HEK293 (cell line): ENCODE data around the gene NOC2L.
A peak's percentile ranks its signal among the peaks of the same experiment; 100 is the strongest.

Experiments
- GLIS1 ChIP-seq: fragments of 450-650 bp; formaldehyde crosslinking; IDR thresholded peaks from 2 replicates; pipeline ENCODE4 v1.5.1; 2016; ENCODE audit warnings: missing biosample characterization, missing genetic modification characterization
- GLIS2 ChIP-seq: fragments of 450-650 bp; formaldehyde crosslinking; IDR thresholded peaks from 2 replicates; pipeline ENCODE4 v1.5.1; 2016; ENCODE audit warnings: missing biosample characterization, missing genetic modification characterization
- KLF1 ChIP-seq: fragments of 450-650 bp; formaldehyde crosslinking; IDR thresholded peaks from 2 replicates; pipeline ENCODE4 v1.5.1; 2016; ENCODE audit warnings: missing biosample characterization, missing genetic modification characterization
- OVOL3 ChIP-seq: fragments of 450-650 bp; formaldehyde crosslinking; IDR thresholded peaks from 2 replicates; pipeline ENCODE4 v1.5.1; 2016; ENCODE audit warnings: missing biosample characterization, missing genetic modification characterization
- SP2 ChIP-seq: fragments of 450-650 bp; formaldehyde crosslinking; IDR thresholded peaks from 2 replicates; pipeline ENCODE4 v1.5.1; 2016; ENCODE audit warnings: missing biosample characterization, missing genetic modification characterization
- TSHZ1 ChIP-seq: fragments of 450-650 bp; formaldehyde crosslinking; IDR thresholded peaks from 2 replicates; pipeline ENCODE4 v1.5.1; 2016; ENCODE audit warnings: missing biosample characterization, missing genetic modification characterization, borderline replicate concordance
- ZBTB6 ChIP-seq: fragments of 450-650 bp; formaldehyde crosslinking; IDR thresholded peaks from 2 replicates; pipeline ENCODE4 v1.5.1; 2017; ENCODE audit warnings: missing biosample characterization, missing genetic modification characterization
- ZFP69B ChIP-seq: fragments of 450-650 bp; formaldehyde crosslinking; IDR thresholded peaks from 2 replicates; pipeline ENCODE4 v1.5.1; 2016; ENCODE audit warnings: missing biosample characterization, missing genetic modification characterization
- ZNF133 ChIP-seq: fragments of 450-650 bp; formaldehyde crosslinking; IDR thresholded peaks from 2 replicates; pipeline ENCODE4 v1.5.1; 2016; ENCODE audit warnings: missing biosample characterization, missing genetic modification characterization
- ZNF146 ChIP-seq: fragments of 450-650 bp; formaldehyde crosslinking; IDR thresholded peaks from 2 replicates; pipeline ENCODE4 v1.5.1; 2016; ENCODE audit warnings: missing biosample characterization, missing genetic modification characterization
- ZNF155 ChIP-seq: fragments of 450-650 bp; formaldehyde crosslinking; IDR thresholded peaks from 2 replicates; pipeline ENCODE4 v1.5.1; 2016; ENCODE audit warnings: missing biosample characterization, missing genetic modification characterization
- ZNF169 ChIP-seq: fragments of 450-650 bp; formaldehyde crosslinking; IDR thresholded peaks from 2 replicates; pipeline ENCODE4 v1.5.1; 2016; ENCODE audit warnings: missing biosample characterization, missing genetic modification characterization
- ZNF174 ChIP-seq: fragments of 450-650 bp; formaldehyde crosslinking; IDR thresholded peaks from 2 replicates; pipeline ENCODE4 v1.5.0; 2017; ENCODE audit warnings: missing biosample characterization, mild to moderate bottlenecking, missing genetic modification characterization
- ZNF274 ChIP-seq, 2 experiments: fragments of 200-500 bp in 1 of 2; fragments of 450-650 bp in 1 of 2; sonication (Bioruptor generic) in 1 of 2; formaldehyde crosslinking in 1 of 2; IDR thresholded peaks; 2 replicates each; pipeline versions ENCODE4 v1.5.1 to v1.6.1; 2014 to 2016; ENCODE audit warnings: borderline replicate concordance in 1 of 2, inconsistent platforms in 1 of 2, low read length in 1 of 2, missing biosample characterization in 1 of 2, missing genetic modification characterization in 1 of 2
- ZNF341 ChIP-seq: fragments of 450-650 bp; formaldehyde crosslinking; IDR thresholded peaks from 2 replicates; pipeline ENCODE4; 2016; ENCODE audit warnings: low read depth, missing biosample characterization, missing genetic modification characterization
- ZNF350 ChIP-seq: fragments of 450-650 bp; formaldehyde crosslinking; IDR thresholded peaks from 2 replicates; pipeline ENCODE4 v1.5.0; 2017; ENCODE audit warnings: missing biosample characterization, mild to moderate bottlenecking, missing genetic modification characterization
- ZNF366 ChIP-seq: fragments of 450-650 bp; formaldehyde crosslinking; conservative IDR thresholded peaks from 2 replicates; pipeline ENCODE4 v1.5.1; 2016; ENCODE audit warnings: missing biosample characterization, missing genetic modification characterization
- ZNF394 ChIP-seq: fragments of 450-650 bp; formaldehyde crosslinking; IDR thresholded peaks from 2 replicates; pipeline ENCODE4 v1.5.1; 2016; ENCODE audit warnings: missing biosample characterization, missing genetic modification characterization, mild to moderate bottlenecking, moderate library complexity, borderline replicate concordance
- ZNF530 ChIP-seq: fragments of 450-650 bp; formaldehyde crosslinking; IDR thresholded peaks from 2 replicates; pipeline ENCODE4 v1.5.1; 2016; ENCODE audit warnings: low read depth, missing biosample characterization, missing genetic modification characterization
- ZNF571 ChIP-seq: fragments of 450-650 bp; formaldehyde crosslinking; IDR thresholded peaks from 2 replicates; pipeline ENCODE4 v1.5.0; 2017; ENCODE audit warnings: missing biosample characterization, missing genetic modification characterization
- ZNF585B ChIP-seq: fragments of 450-650 bp; formaldehyde crosslinking; IDR thresholded peaks from 2 replicates; pipeline ENCODE4 v1.5.1; 2016; ENCODE audit warnings: missing biosample characterization, missing genetic modification characterization
- ZNF624 ChIP-seq: fragments of 450-650 bp; formaldehyde crosslinking; IDR thresholded peaks from 2 replicates; pipeline ENCODE4 v1.5.1; 2017; ENCODE audit warnings: missing biosample characterization, missing genetic modification characterization
- ZNF670 ChIP-seq: fragments of 450-650 bp; formaldehyde crosslinking; IDR thresholded peaks from 2 replicates; pipeline ENCODE4 v1.5.1; 2016; ENCODE audit warnings: missing biosample characterization, missing genetic modification characterization, low read depth
- ZNF747 ChIP-seq: fragments of 450-650 bp; formaldehyde crosslinking; IDR thresholded peaks from 2 replicates; pipeline ENCODE4 v1.5.1; 2016; ENCODE audit warnings: missing biosample characterization, missing genetic modification characterization
- ZNF837 ChIP-seq: fragments of 450-650 bp; formaldehyde crosslinking; IDR thresholded peaks from 2 replicates; pipeline ENCODE4 v1.5.1; 2016; ENCODE audit warnings: missing biosample characterization, missing genetic modification characterization
- ZNF843 ChIP-seq: fragments of 450-650 bp; formaldehyde crosslinking; IDR thresholded peaks from 2 replicates; pipeline ENCODE4 v1.5.1; 2016; ENCODE audit warnings: missing biosample characterization, missing genetic modification characterization
- ZSCAN16 ChIP-seq: fragments of 450-650 bp; formaldehyde crosslinking; IDR thresholded peaks from 2 replicates; pipeline ENCODE4 v1.5.1; 2016; ENCODE audit warnings: missing biosample characterization, missing genetic modification characterization
- TF ChIP-seq, protein P1 (sequence below): fragments of 450-650 bp; formaldehyde crosslinking; IDR thresholded peaks from 2 replicates; pipeline ENCODE4 v1.5.1; 2016; ENCODE audit warnings: missing biosample characterization, missing genetic modification characterization
- TF ChIP-seq, protein P2 (sequence below): fragments of 450-650 bp; formaldehyde crosslinking; IDR thresholded peaks from 2 replicates; pipeline ENCODE4 v1.5.1; 2016; ENCODE audit warnings: missing biosample characterization, missing genetic modification characterization

NOC2L gene

GRCh38 chr1:923131-923990, 35.7 kb downstream of the NOC2L start, which contains the start of gene SAMD11 (continued):
- TF ChIP-seq, protein P1, sequence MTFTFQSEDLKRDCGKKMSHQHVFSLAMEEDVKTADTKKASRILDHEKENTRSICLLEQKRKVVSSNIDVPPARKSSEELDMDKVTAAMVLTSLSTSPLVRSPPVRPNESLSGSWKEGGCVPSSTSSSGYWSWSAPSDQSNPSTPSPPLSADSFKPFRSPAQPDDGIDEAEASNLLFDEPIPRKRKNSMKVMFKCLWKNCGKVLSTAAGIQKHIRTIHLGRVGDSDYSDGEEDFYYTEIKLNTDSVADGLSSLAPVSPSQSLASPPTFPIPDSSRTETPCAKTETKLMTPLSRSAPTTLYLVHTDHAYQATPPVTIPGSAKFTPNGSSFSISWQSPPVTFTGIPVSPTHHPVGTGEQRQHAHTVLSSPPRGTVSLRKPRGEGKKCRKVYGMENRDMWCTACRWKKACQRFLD (tag by site-specific recombination): no peak
- TF ChIP-seq ZFP69B (tag by site-specific recombination): no peak
- 0 out of 2 replicates have a peak, but pooled peaks have one; percentile 27 for TF ChIP-seq ZNF843
- no peak for TF ChIP-seq ZNF350
- TF ChIP-seq ZNF174: no peak
- no peak for TF ChIP-seq ZNF571 (tag by site-specific recombination)
- no peak for TF ChIP-seq ZBTB6 (tag by site-specific recombination)
- TF ChIP-seq ZNF394 (tag by site-specific recombination): no peak
- TF ChIP-seq ZNF146 (tag by site-specific recombination): 0 out of 2 replicates have a peak, but pooled peaks have one; percentile 15
- TF ChIP-seq ZNF530 (tag by site-specific recombination): no peak
- TF ChIP-seq, protein P2, sequence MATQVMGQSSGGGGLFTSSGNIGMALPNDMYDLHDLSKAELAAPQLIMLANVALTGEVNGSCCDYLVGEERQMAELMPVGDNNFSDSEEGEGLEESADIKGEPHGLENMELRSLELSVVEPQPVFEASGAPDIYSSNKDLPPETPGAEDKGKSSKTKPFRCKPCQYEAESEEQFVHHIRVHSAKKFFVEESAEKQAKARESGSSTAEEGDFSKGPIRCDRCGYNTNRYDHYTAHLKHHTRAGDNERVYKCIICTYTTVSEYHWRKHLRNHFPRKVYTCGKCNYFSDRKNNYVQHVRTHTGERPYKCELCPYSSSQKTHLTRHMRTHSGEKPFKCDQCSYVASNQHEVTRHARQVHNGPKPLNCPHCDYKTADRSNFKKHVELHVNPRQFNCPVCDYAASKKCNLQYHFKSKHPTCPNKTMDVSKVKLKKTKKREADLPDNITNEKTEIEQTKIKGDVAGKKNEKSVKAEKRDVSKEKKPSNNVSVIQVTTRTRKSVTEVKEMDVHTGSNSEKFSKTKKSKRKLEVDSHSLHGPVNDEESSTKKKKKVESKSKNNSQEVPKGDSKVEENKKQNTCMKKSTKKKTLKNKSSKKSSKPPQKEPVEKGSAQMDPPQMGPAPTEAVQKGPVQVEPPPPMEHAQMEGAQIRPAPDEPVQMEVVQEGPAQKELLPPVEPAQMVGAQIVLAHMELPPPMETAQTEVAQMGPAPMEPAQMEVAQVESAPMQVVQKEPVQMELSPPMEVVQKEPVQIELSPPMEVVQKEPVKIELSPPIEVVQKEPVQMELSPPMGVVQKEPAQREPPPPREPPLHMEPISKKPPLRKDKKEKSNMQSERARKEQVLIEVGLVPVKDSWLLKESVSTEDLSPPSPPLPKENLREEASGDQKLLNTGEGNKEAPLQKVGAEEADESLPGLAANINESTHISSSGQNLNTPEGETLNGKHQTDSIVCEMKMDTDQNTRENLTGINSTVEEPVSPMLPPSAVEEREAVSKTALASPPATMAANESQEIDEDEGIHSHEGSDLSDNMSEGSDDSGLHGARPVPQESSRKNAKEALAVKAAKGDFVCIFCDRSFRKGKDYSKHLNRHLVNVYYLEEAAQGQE (tag by site-specific recombination): no peak
- no peak for TF ChIP-seq ZNF169 (tag by site-specific recombination)
- TF ChIP-seq ZNF366 (tag by site-specific recombination): no peak
- no peak for TF ChIP-seq ZNF747 (tag by site-specific recombination)
- peak; percentile 50; the same call in 1 of the 2 replicates for TF ChIP-seq SP2 (tag by site-specific recombination)
- TF ChIP-seq ZNF133 (tag by site-specific recombination): no peak
- no peak for TF ChIP-seq TSHZ1 (tag by site-specific recombination)
- TF ChIP-seq GLIS2: peak; percentile 22; the same call in 1 of the 2 replicates
- TF ChIP-seq GLIS1 (tag by site-specific recombination): no peak
- peak; percentile 49; the same call in 1 of the 2 replicates for TF ChIP-seq KLF1 (tag by site-specific recombination)
- 0 out of 2 replicates have a peak, but pooled peaks have one; percentile 45 for TF ChIP-seq ZSCAN16 (tag by site-specific recombination)
- TF ChIP-seq ZNF341 (tag by site-specific recombination): peak; percentile 15; the same call in 1 of the 2 replicates
- TF ChIP-seq ZNF155: no peak
- TF ChIP-seq ZNF274 (IDR thresholded peaks at IDR 0.05; ENCODE audit: low read length): no peak
- TF ChIP-seq ZNF274 (tag by site-specific recombination; IDR thresholded peaks at IDR 0.05; ENCODE audit: borderline replicate concordance): no peak
- no peak for TF ChIP-seq ZNF585B (tag by site-specific recombination)
- no peak for TF ChIP-seq ZNF624 (tag by site-specific recombination)
- TF ChIP-seq ZNF837 (tag by site-specific recombination): peak; percentile 69; the same call in 1 of the 2 replicates
- no peak for TF ChIP-seq ZNF670
- no peak for TF ChIP-seq OVOL3
